Testis (tissue), 5 donors: ENCODE results near the gene LRRIQ1. TPM values are rescaled to one million over a fixed set of nuclear protein-coding genes. Genes with fewer than 3 reads are reported as not detected.

Source experiments
- DNase-seq: peaks from one replicate; pipeline ENCODE4 v3.0.0-alpha.2; 2019
- H3K27ac ChIP-seq, 2 donors: fragments of 200-600 bp; sonication (generic); one replicate each; pipeline ENCODE4 v1.5.1; 2019
- H3K27me3 ChIP-seq: fragments of 200-600 bp; sonication (generic); one replicate; pipeline ENCODE4 v1.5.1; 2019
- H3K36me3 ChIP-seq: fragments of 200-600 bp; sonication (generic); one replicate; pipeline ENCODE4 v1.5.1; 2017; ENCODE audit warnings: low read depth; ENCODE audit errors: missing control alignments
- H3K4me1 ChIP-seq: fragments of 200-600 bp; sonication (generic); one replicate; pipeline ENCODE4 v1.5.1; 2019
- H3K4me3 ChIP-seq, 2 donors: fragments of 200-600 bp; sonication (generic); one replicate each; pipeline ENCODE4 v1.5.1; 2017 to 2019
- H3K9me3 ChIP-seq: fragments of 200-600 bp; sonication (generic); one replicate; pipeline ENCODE4 v1.5.1; 2017
- CTCF ChIP-seq, 3 experiments: fragments of 450-650 bp in 2 of 3; fragments of 200-600 bp in 1 of 3; sonication (generic) in 1 of 3; IDR thresholded peaks; one replicate each; pipeline ENCODE4 v1.5.1; 2016 to 2019; ENCODE audit warnings: antibody characterized with exemption in 3 of 3, mild to moderate bottlenecking in 2 of 3, moderate library complexity in 1 of 3
- POLR2A ChIP-seq: fragments of 450-650 bp; IDR thresholded peaks from one replicate; pipeline ENCODE4 v1.6.1; 2017; ENCODE audit warnings: antibody characterized with exemption, mild to moderate bottlenecking, moderate library complexity
- WGBS, 2 donors: methylation state at CpG; one replicate each; pipeline ENCODE4 v1.1.5; 2018; 5-methylcytosine and 5-hydroxymethylcytosine counted together
- intact Hi-C: fragments of 100-400 bp; cut with DNase I; formaldehyde crosslinking; loops from one replicate; pipeline ENCODE4 v1.15.1; 2023; ENCODE audit warnings: low total_unique reads
- long read RNA-seq, 2 donors: transcript quantifications; one replicate each; lab custom pipeline, GENCODE V29; 2026
- polyA plus RNA-seq: library from polyadenylated mRNA; stranded (reverse); fragments of 350-450 nt; fragmentation: Illumina TruSeq; extraction: RNeasy Lipid Tissue Mini Kit (QIAGEN cat#74804); gene quantifications from one replicate; pipeline ENCODE4 v1.2.3, GENCODE V29; 2014; ENCODE audit warnings: low read depth, low replicate concordance; ENCODE audit not compliant: insufficient read depth
- total RNA-seq, 2 donors: library from RNA; depleted of rRNA; stranded (reverse); fragments of >200 nt; gene quantifications; one replicate each; pipeline ENCODE4 v1.2.3, GENCODE V29; 2016

The LRRIQ1 gene
- total RNA-seq (10 to 100 TPM; 13.2 to 29.0 TPM), polyA plus RNA-seq (9.6 TPM)
- long read RNA-seq, donor 1, partial matches to known transcripts = 0 of 1 reads
- long read RNA-seq, donor 1, other reads (novel, unspliced or antisense) = 0 of 1 reads
- long read RNA-seq, donor 2 = 0 reads

- no peak within 1 kb of the TSS for H3K27ac ChIP-seq
Measured at GRCh38 chr12:85036234-85036707, at the start of gene LRRIQ1, which contains the start of gene TSPAN19. TSS of gene LRRIQ1 (plus strand) at chr12:85036351. CDS start at chr12:85038177, 1,826 bp downstream. TSS of gene TSPAN19 (minus strand) at chr12:85036277. CDS start at chr12:85029946, 6,331 bp downstream.

GRCh38 chr12:84986586-84986985, 49.6 kb upstream of the LRRIQ1 start:
- WGBS, 2 donors = 80 to 81% methylated on average over 3 of the region's 3 CpGs
- intact Hi-C loops = no loop called here
- no peak for DNase-seq

More at GRCh38 chr12:85036234-85036707, at the start of gene LRRIQ1, which contains the start of gene TSPAN19:
- peak; percentile 89 for DNase-seq
- Histone ChIP-seq H3K9me3 (no peaks in the 10 kb centered on the region), H3K27me3 (no peaks in the 10 kb centered on the region), H3K4me1 (no peaks in the 10 kb centered on the region), H3K4me3 (peak within 1 kb of the TSS; percentile 60), H3K36me3 (no peaks in the 10 kb centered on the region)
- intact Hi-C loops = no loop called here
- TF ChIP-seq CTCF (IDR thresholded peaks at IDR 0.05) (no peak), POLR2A (no peak)
- 1 to 4% methylated on average over 22 of the region's 22 CpGs for WGBS, 2 donors

DNA sequence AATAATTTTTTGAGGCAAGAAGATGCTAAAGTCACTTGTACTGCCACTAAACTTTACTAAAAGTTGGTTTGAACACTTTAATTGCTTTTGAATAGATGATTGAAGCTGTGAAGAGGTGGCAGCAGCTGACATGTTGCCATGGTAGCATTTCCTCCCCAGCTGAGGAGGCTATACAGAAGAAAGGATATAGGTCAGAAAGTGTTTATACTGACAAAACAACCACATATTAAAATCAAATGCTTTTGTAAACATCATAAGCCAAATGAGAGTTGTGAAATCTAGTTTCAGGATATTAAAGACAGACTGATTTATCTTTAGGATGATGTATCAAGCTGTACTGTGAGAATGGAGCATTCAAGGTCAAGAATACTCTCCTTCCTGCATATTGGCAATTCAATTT, 41.7 kb upstream of the LRRIQ1 start:
- no peaks in the 10 kb centered on the region for H3K9me3 ChIP-seq
- H3K36me3 ChIP-seq = no peaks in the 10 kb centered on the region
- no peak for DNase-seq
- intact Hi-C loops = no loop called here
- no peaks in the 10 kb centered on the region for H3K27me3 ChIP-seq
- H3K4me3 ChIP-seq = no peak overlapping the region
- H3K27ac ChIP-seq = no peak overlapping the region
- no peaks in the 10 kb centered on the region for H3K4me1 ChIP-seq
- TF ChIP-seq POLR2A (no peak), CTCF (IDR thresholded peaks at IDR 0.05) (no peak)

More at GRCh38 chr12:84986586-84986985, 49.6 kb upstream of the LRRIQ1 start:
- no peak overlapping the region for H3K4me3 ChIP-seq
- no peaks in the 10 kb centered on the region for H3K27me3 ChIP-seq
- no peaks in the 10 kb centered on the region for H3K4me1 ChIP-seq
- H3K36me3 ChIP-seq = no peaks in the 10 kb centered on the region
- no peak for TF ChIP-seq CTCF (IDR thresholded peaks at IDR 0.05)
- no peak for TF ChIP-seq POLR2A
- H3K27ac ChIP-seq = no peak overlapping the region
- no peaks in the 10 kb centered on the region for H3K9me3 ChIP-seq

DNA sequence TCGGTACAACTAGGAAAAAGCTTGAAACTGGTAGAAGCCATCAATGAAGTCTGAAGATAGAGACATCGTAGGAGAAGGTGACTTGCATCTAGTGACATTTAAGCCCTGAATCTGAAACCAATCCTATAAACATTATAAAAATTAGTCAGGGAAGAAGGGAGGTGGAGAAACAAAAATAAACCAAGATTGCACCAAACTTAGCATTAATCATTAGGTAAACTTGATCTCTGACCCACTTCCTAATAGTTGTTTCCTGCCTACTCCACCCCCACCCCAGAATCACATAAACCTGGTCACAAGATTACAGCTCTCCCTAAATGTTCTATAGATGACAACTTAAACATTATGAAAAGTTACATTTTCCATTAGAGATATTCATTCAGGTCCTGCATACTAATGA, 40.5 kb upstream of the LRRIQ1 start:
- H3K27me3 ChIP-seq = no peaks in the 10 kb centered on the region
- TF ChIP-seq CTCF (IDR thresholded peaks at IDR 0.05) (no peak), POLR2A (no peak)
- 81 to 82% methylated on average over 2 of the region's 2 CpGs for WGBS, 2 donors
- H3K4me1 ChIP-seq = no peaks in the 10 kb centered on the region
- no peak overlapping the region for H3K4me3 ChIP-seq
- intact Hi-C loops = no loop called here
- no peaks in the 10 kb centered on the region for H3K9me3 ChIP-seq
- no peak overlapping the region for H3K27ac ChIP-seq
- no peak for DNase-seq
- H3K36me3 ChIP-seq = no peaks in the 10 kb centered on the region

DNA sequence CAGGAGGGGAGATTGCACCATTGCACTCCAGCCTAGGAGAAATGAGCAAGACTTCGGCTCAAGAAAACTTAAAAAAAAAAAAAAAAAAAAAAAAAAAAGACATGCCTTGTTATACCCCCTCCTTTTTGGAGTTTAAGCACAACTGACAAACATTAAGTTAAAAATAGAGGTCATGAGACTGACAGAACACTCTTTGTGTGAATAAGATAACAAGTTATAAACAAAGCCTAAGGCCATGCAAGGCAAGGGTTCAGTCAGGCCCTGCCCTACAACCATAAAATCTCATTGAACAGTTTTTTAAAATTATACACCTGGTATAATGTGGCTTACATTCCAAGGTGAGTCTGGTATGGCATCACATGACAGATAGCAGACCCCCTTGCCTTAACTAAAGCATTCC, 39.4 kb upstream of the LRRIQ1 start:
- no peak overlapping the region for H3K27ac ChIP-seq
- H3K9me3 ChIP-seq = no peaks in the 10 kb centered on the region
- intact Hi-C loops = no loop called here
- H3K4me1 ChIP-seq = no peaks in the 10 kb centered on the region
- DNase-seq = no peak
- no peaks in the 10 kb centered on the region for H3K27me3 ChIP-seq
- H3K4me3 ChIP-seq = no peak overlapping the region
- no peaks in the 10 kb centered on the region for H3K36me3 ChIP-seq
- no peak for TF ChIP-seq POLR2A
- TF ChIP-seq CTCF (IDR thresholded peaks at IDR 0.05) = no peak
- 71 to 94% methylated on average over 1 of the region's 1 CpG for WGBS, 2 donors
